Activated CD8-positive, alpha-beta memory T cell treated with anti-CD3 and anti-CD28 coated beads for 48 hours (primary cell): ENCODE measurements around the gene TMEM59L.

ENCODE experiments used
- DNase-seq, 3 experiments: peaks; one replicate each; pipeline ENCODE4 v3.0.0-alpha.2; 2020; ENCODE audit warnings: low read depth in 2 of 3, low spot score in 2 of 3

Gene TMEM59L

GRCh38 chr19:18636183-18636968 lies 23.7 kb downstream of the TMEM59L start:
- DNase-seq = peak; percentile 97 to 100 (median 99)

- DNase-seq = no peak
Measured at GRCh38 chr19:18636969-18637629, 24.4 kb downstream of the TMEM59L start, which contains the start of gene KLHL26. KLHL26 (plus strand) TSS chr19:18637028; CDS start chr19:18637055, 27 bp downstream.

- no peak for DNase-seq
Measured at GRCh38 chr19:18637673-18638630, 25.3 kb downstream of the TMEM59L start.

GRCh38 chr19:18639706-18640243 lies 27.1 kb downstream of the TMEM59L start:
- DNase-seq = no peak

- DNase-seq = no peak
Measured at GRCh38 chr19:18644196-18645034, 31.7 kb downstream of the TMEM59L start.

- DNase-seq = no peak
Measured at GRCh38 chr19:18645035-18645511, 32.4 kb downstream of the TMEM59L start.

GRCh38 chr19:18646535-18647370 lies 34.1 kb downstream of the TMEM59L start:
- DNase-seq = no peak

GRCh38 chr19:18647371-18647767 lies 34.7 kb downstream of the TMEM59L start:
- DNase-seq = no peak

- no peak for DNase-seq
Measured at GRCh38 chr19:18647807-18648206, 35.1 kb downstream of the TMEM59L start.

- DNase-seq = no peak
Measured at GRCh38 chr19:18648973-18649315, 36.3 kb downstream of the TMEM59L start.

GRCh38 chr19:18649371-18650020 lies 36.8 kb downstream of the TMEM59L start:
- DNase-seq = no peak

- no peak for DNase-seq
Measured at GRCh38 chr19:18650021-18650390, 37.3 kb downstream of the TMEM59L start.

- DNase-seq = no peak
Measured at GRCh38 chr19:18650468-18651041, 37.9 kb downstream of the TMEM59L start.

GRCh38 chr19:18651300-18651699 lies 38.6 kb downstream of the TMEM59L start:
- DNase-seq = no peak

GRCh38 chr19:18651733-18652132 lies 39.1 kb downstream of the TMEM59L start:
- DNase-seq = no peak

- no peak for DNase-seq
Measured at GRCh38 chr19:18653853-18654252, 41.2 kb downstream of the TMEM59L start.

GRCh38 chr19:18654469-18654868 lies 41.8 kb downstream of the TMEM59L start:
- DNase-seq = no peak

- no peak for DNase-seq
Measured at GRCh38 chr19:18655173-18655844, 42.6 kb downstream of the TMEM59L start.
